K562 (cell line): ENCODE measurements around the gene TIMM50. TPM values are rescaled to one million over a fixed set of nuclear protein-coding genes. Genes with fewer than 3 reads are reported as not detected.

Experiments used
- ATAC-seq: fragments of 200-7000 bp; cut with Tn5 transposase; 3 replicates; pipeline ENCODE4 v1.9.1; 2020; ENCODE audit warnings: moderate library complexity
- BruUV-seq: library from RNA; stranded (reverse); fragments of 400-500 nt; replicated peaks from 2 replicates; lab custom pipeline; 2021; lab: Mats Ljungman, UMichigan
- CTCF ChIA-PET: fragments of 300-600 bp; formaldehyde crosslinking; extraction: SDS; loops from one replicate; lab custom pipeline; 2021; ENCODE audit warnings: low intra/inter-chr PET ratio; lab: Yijun Ruan, JAX
- POLR2A ChIA-PET: fragments of 300-600, 350-650 bp; sonication (Branson Sonifier 250); formaldehyde crosslinking; extraction: SDS; loops from one replicate; lab custom pipeline; 2021; ENCODE audit warnings: antibody characterized with exemption, inconsistent platforms; lab: Yijun Ruan, JAX
- DNase-seq, 4 experiments: peaks; one replicate each; pipeline versions ENCODE4 v3.0.0 to v3.0.0-alpha.2; 2011 to 2018; ENCODE audit warnings: low spot score in 3 of 4, mixed read lengths in 3 of 4; ENCODE audit errors: extremely low read depth in 1 of 4
- FAIRE-seq: peaks from 2 replicates; lab custom pipeline; 2011; peaks lifted over from hg19 to GRCh38; lab: Jason Lieb, UNC
- H2AFZ ChIP-seq: 2 replicates; pipeline ENCODE4 v1.6.0; 2011; ENCODE audit warnings: low read depth, low read length, control low read depth, inconsistent platforms
- H3K27ac ChIP-seq: fragments of 200-600 bp; 3 replicates; pipeline ENCODE4 v1.8.0; 2011; ENCODE audit warnings: low read depth, mild to moderate bottlenecking, control low read depth, inconsistent platforms, low read length, moderate library complexity, mixed read lengths; ENCODE audit errors: extremely low read depth
- H3K27me3 ChIP-seq, 2 experiments: fragments of 300-600 bp in 1 of 2; 2 replicates in 1 of 2; 3 replicates in 1 of 2; pipeline versions ENCODE4 v1.6.0 to v1.8.0; 2011; ENCODE audit warnings: inconsistent platforms in 2 of 2, low read length in 2 of 2, mild to moderate bottlenecking in 1 of 2, mixed read lengths in 1 of 2, moderate library complexity in 1 of 2; ENCODE audit not compliant: control insufficient read depth in 2 of 2, insufficient read depth in 2 of 2
- H3K36me3 ChIP-seq: fragments of 300-600 bp; 3 replicates; pipeline ENCODE4 v1.8.0; 2011; ENCODE audit warnings: mild to moderate bottlenecking, low read length, inconsistent platforms; ENCODE audit not compliant: control insufficient read depth, insufficient read depth
- H3K4me1 ChIP-seq, 2 experiments: fragments of 200-600 bp in 1 of 2; replicated peaks in 1 of 2; 2 replicates in 1 of 2; 3 replicates in 1 of 2; pipeline versions ENCODE4 v1.5.1 to v1.8.0; 2011; ENCODE audit warnings: inconsistent platforms in 2 of 2, low read length in 2 of 2, mild to moderate bottlenecking in 1 of 2, mixed read lengths in 1 of 2, moderate library complexity in 1 of 2; ENCODE audit not compliant: control insufficient read depth in 2 of 2, insufficient read depth in 2 of 2
- H3K4me2 ChIP-seq: 2 replicates; pipeline ENCODE4 v1.6.1; 2011; ENCODE audit warnings: low read length, control low read depth, inconsistent platforms, mixed read lengths; ENCODE audit not compliant: insufficient read depth
- H3K4me3 ChIP-seq: fragments of 200-600 bp; sonication (generic), shearing (Covaris generic); 2 replicates; pipeline ENCODE4 v1.5.1; 2016; ENCODE audit warnings: control low read depth, inconsistent platforms
- H3K79me2 ChIP-seq: fragments of 200-600 bp; 3 replicates; pipeline ENCODE4 v1.8.0; 2011; ENCODE audit warnings: low read length, inconsistent platforms; ENCODE audit not compliant: control insufficient read depth, insufficient read depth
- H3K9ac ChIP-seq, 2 experiments: 2 replicates each; pipeline versions ENCODE4 v1.6.0 to v1.6.1; 2011; ENCODE audit warnings: low read depth in 2 of 2, low read length in 2 of 2, control low read depth in 1 of 2, inconsistent platforms in 1 of 2, mild to moderate bottlenecking in 1 of 2, mixed read lengths in 1 of 2; ENCODE audit not compliant: insufficient read depth in 1 of 2
- H3K9me1 ChIP-seq: one replicate; pipeline ENCODE4 v1.6.0; 2011; ENCODE audit warnings: inconsistent platforms, mild to moderate bottlenecking, low read length, moderate library complexity; ENCODE audit not compliant: control insufficient read depth, insufficient read depth
- H3K9me3 ChIP-seq: replicated peaks from 2 replicates; pipeline ENCODE4 v1.5.1; 2011; ENCODE audit warnings: low read depth, low read length, inconsistent platforms; ENCODE audit not compliant: control insufficient read depth, insufficient read depth
- H4K20me1 ChIP-seq: replicated peaks from 2 replicates; pipeline ENCODE4 v1.6.1; 2011; ENCODE audit warnings: low read length, inconsistent platforms, mixed read lengths; ENCODE audit not compliant: control insufficient read depth, insufficient read depth
- BMI1 ChIP-seq: fragments of 150-350 bp; IDR thresholded peaks from 2 replicates; pipeline ENCODE4 v1.6.1; 2014; ENCODE audit warnings: low read length
- CCAR2 ChIP-seq: fragments of 200-400 bp; formaldehyde crosslinking; IDR thresholded peaks from 2 replicates; pipeline ENCODE4 v1.6.1; 2017; ENCODE audit warnings: mild to moderate bottlenecking, low read depth, low read length
- ELF2 ChIP-seq: fragments of 250-450 bp; sonication (Bioruptor Pico); IDR thresholded peaks from 2 replicates; pipeline ENCODE4 v1.5.0; 2021; ENCODE audit warnings: mild to moderate bottlenecking
- FOXM1 ChIP-seq, 2 experiments: fragments of 450-650 bp in 1 of 2; sonication (generic) in 1 of 2; formaldehyde crosslinking in 1 of 2; IDR thresholded peaks; 2 replicates each; pipeline versions ENCODE4 v1.6.1 to v1.9.0; 2017 to 2022; ENCODE audit warnings: low read depth in 2 of 2, mild to moderate bottlenecking in 2 of 2, missing genetic modification reagents in 1 of 2, moderate library complexity in 1 of 2
- HDAC6 ChIP-seq: IDR thresholded peaks from 2 replicates; pipeline ENCODE4 v1.6.1; 2012; ENCODE audit warnings: low read depth, mild to moderate bottlenecking, control low read depth, inconsistent platforms, low read length, moderate library complexity
- ILF3 ChIP-seq: fragments of 450-650 bp; IDR thresholded peaks from 2 replicates; pipeline ENCODE4 v1.6.1; 2018; ENCODE audit warnings: antibody characterized with exemption, mild to moderate bottlenecking, moderate library complexity, borderline replicate concordance
- MAZ ChIP-seq, 2 experiments: fragments of 450-650 bp in 1 of 2; sonication (generic) in 1 of 2; formaldehyde crosslinking; IDR thresholded peaks in 1 of 2; conservative IDR thresholded peaks in 1 of 2; 2 replicates each; pipeline versions ENCODE4 v1.4.0 to v1.5.0; 2020; ENCODE audit warnings: mild to moderate bottlenecking in 1 of 2, missing genetic modification reagents in 1 of 2
- NCOA4 ChIP-seq: fragments of 450-650 bp; IDR thresholded peaks from 2 replicates; pipeline ENCODE4 v1.6.1; 2018; ENCODE audit warnings: mild to moderate bottlenecking; ENCODE audit not compliant: partially characterized antibody
- NFRKB ChIP-seq: fragments of 450-650 bp; IDR thresholded peaks from 2 replicates; pipeline ENCODE4 v1.6.1; 2016; ENCODE audit warnings: low read depth
- RBM15 ChIP-seq: fragments of 200-400 bp; formaldehyde crosslinking; IDR thresholded peaks from 2 replicates; pipeline ENCODE4 v1.6.1; 2018; ENCODE audit warnings: mild to moderate bottlenecking, low read length, moderate library complexity; ENCODE audit not compliant: insufficient read depth
- SMAD1 ChIP-seq: fragments of 150-350 bp; IDR thresholded peaks from 2 replicates; pipeline ENCODE4 v1.6.1; 2014; ENCODE audit warnings: low read length, low read depth; ENCODE audit not compliant: partially characterized antibody
- YY1 ChIP-seq, 3 experiments: IDR thresholded peaks; 2 replicates each; pipeline ENCODE4 v1.6.1; 2011; ENCODE audit warnings: low read length in 2 of 3, mild to moderate bottlenecking in 2 of 3, moderate library complexity in 2 of 3, borderline replicate concordance in 1 of 3, control low read depth in 1 of 3, low read depth in 1 of 3; ENCODE audit not compliant: insufficient read depth in 3 of 3, insufficient replicate concordance in 2 of 3, control insufficient read depth in 1 of 3, insufficient read length in 1 of 3; ENCODE audit errors: extremely low read depth in 1 of 3
- ZNF133 ChIP-seq: fragments of 250-450 bp; sonication (Bioruptor Pico); IDR thresholded peaks from 2 replicates; pipeline ENCODE4 v1.4.0; 2020; ENCODE audit warnings: mild to moderate bottlenecking
- ZNF75A ChIP-seq: fragments of 450-650 bp; formaldehyde crosslinking; IDR thresholded peaks from 2 replicates; pipeline ENCODE4 v1.4.0; 2020; ENCODE audit warnings: mild to moderate bottlenecking
- ZNF76 ChIP-seq: fragments of 250-450 bp; sonication (Bioruptor Pico); IDR thresholded peaks from 2 replicates; pipeline ENCODE4 v1.4.0; 2020; ENCODE audit warnings: mild to moderate bottlenecking, moderate library complexity, borderline replicate concordance
- WGBS: fragments of 100-300 bp; shearing (Covaris generic); methylation state at CpG from one replicate; pipeline ENCODE4 v1.1.6; 2016; ENCODE audit warnings: low coverage, mixed read lengths; ENCODE audit not compliant: insufficient coverage; ENCODE audit errors: missing lambda C conversion rate; 5-methylcytosine and 5-hydroxymethylcytosine counted together
- in situ Hi-C: fragments of 300-500 bp; cut with MboI; formaldehyde crosslinking; loops from 4 replicates; pipeline ENCODE4 v1.15.0; 2018; ENCODE audit warnings: inconsistent platforms, mixed read lengths
- intact Hi-C: fragments of 100-400 bp; cut with micrococcal nuclease; formaldehyde crosslinking; loops from 2 replicates; pipeline ENCODE4 v1.14.2; 2022
- polyA plus RNA-seq, 8 experiments: library from polyadenylated mRNA; depleted of rRNA in 4 of 8; stranded (reverse) in 5 of 8; unstranded in 3 of 8; fragments of >200 nt; fragmentation: Nextera tagmentation in 2 of 8; fragmentation: Illumina TruSeq in 1 of 8; extraction: Ambion mirVana in 2 of 8; extraction: Trizol in 1 of 8; gene quantifications; 2 replicates each; pipeline versions ENCODE4 v1.2.1 to v1.2.3, GENCODE V29; 2011 to 2014; ENCODE audit warnings: inconsistent platforms in 1 of 8, missing spikeins in 1 of 8
- total RNA-seq, 7 experiments: library from RNA; depleted of rRNA in 6 of 7; stranded (reverse); fragments of >200 nt in 6 of 7; fragmentation: Illumina TruSeq in 2 of 7; extraction: Trizol in 2 of 7; gene quantifications; 2 replicates each; pipeline versions ENCODE4 v1.2.1 to v1.2.3, GENCODE V29; 2011 to 2021; ENCODE audit warnings: low replicate concordance in 1 of 7
- TF ChIP-seq, protein P1 (sequence below): sonication (generic); formaldehyde crosslinking; IDR thresholded peaks from 2 replicates; pipeline ENCODE4 v1.8.0; 2023; ENCODE audit warnings: mild to moderate bottlenecking, missing genetic modification reagents
- TF ChIP-seq, protein P2 (sequence below): fragments of 250-450 bp; sonication (Bioruptor Pico); IDR thresholded peaks from 2 replicates; pipeline ENCODE4 v1.8.0; 2021; ENCODE audit warnings: moderate library complexity, mild to moderate bottlenecking, inconsistent platforms

Gene TIMM50
- total and polyA plus RNA-seq, 9 of the 15 experiments (the other 6 are each of a cell fraction or from before 2014, with no cell fraction given), result 28.3 to 221 (median 170) TPM

DNA sequence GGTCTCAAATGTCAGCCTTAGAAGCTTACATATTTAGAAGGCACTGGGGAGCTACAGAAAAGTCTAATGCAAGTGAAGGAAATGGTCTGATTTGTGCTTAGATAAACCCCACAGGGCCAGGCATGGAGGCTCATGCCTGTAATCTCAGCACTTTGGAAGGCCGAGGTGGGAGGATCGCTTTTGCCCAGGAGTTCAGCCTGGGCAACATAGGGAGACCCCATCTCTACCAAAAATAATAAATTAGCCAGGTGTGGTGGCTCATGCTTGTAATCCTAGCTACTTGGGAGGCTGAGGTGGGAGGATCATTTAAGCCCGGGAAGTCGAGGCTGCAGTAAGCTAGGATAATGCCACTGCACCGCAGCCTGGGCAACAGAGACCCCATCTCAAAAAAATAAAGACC lies 15.4 kb downstream of the TIMM50 start:
- ChIA-PET POLR2A (interaction anchor here (0.6 to 1.2 kb wide), 2 partner anchors 15 to 78 kb away, joined by 3 read pairs; partner anchors contain the start of gene TIMM50), CTCF (no interaction called here)
- Histone ChIP-seq H3K27ac (no peak overlapping the region), H3K9me3 (no peaks in the 10 kb centered on the region), H3K4me2 (no peak overlapping the region), H3K4me1 (peaks cover 6 to 20% of the 10 kb centered on the region in 2 experiments; a peak in 4 of 5 replicates), H3K36me3 (peaks cover 12% of the 10 kb centered on the region; the same call in 1 of the 3 replicates), H3K4me3 (no peak overlapping the region), H2AFZ (no peak overlapping the region), H4K20me1 (no peaks in the 10 kb centered on the region), H3K79me2 (no peaks in the 10 kb centered on the region), H3K27me3 (no peaks in the 10 kb centered on the region), H3K9me1 (no peaks in the 10 kb centered on the region), H3K9ac (no peak overlapping the region)
- intact Hi-C loops, result loop anchor here (5.0 kb wide), 1 partner anchor 176 kb away; no protein-coding TSS in a partner anchor
- BruUV-seq, result no TSS peak
- DNase-seq (no peak), ATAC-seq (no peak), FAIRE-seq (no peak)
- WGBS, result 16% methylated on average over 5 of the region's 5 CpGs
- in situ Hi-C loops, result no loop called here
- TF ChIP-seq ZNF133 (no peak), MAZ (CRISPR knock-in tag; conservative IDR thresholded peaks at IDR 0.05 in 1 of 2, IDR thresholded peaks at IDR 0.05 in 1 of 2) (no peak), ELF2 (CRISPR knock-in tag) (no peak), YY1 (IDR thresholded peaks at IDR 0.05; ENCODE audit: borderline replicate concordance in 1 of 3, control insufficient read depth in 1 of 3, extremely low read depth in 1 of 3, insufficient read depth in 3 of 3, insufficient read length in 1 of 3, insufficient replicate concordance in 2 of 3, low read depth in 1 of 3, low read length in 2 of 3) (no peak), FOXM1 (IDR thresholded peaks at IDR 0.05; ENCODE audit: low read depth) (no peak), FOXM1 (CRISPR knock-in tag; IDR thresholded peaks at IDR 0.05; ENCODE audit: low read depth) (no peak), SMAD1 (no peak), ZNF76 (CRISPR knock-in tag) (no peak), RBM15 (no peak), BMI1 (no peak), NFRKB (no peak), NCOA4 (no peak), CCAR2 (no peak), HDAC6 (no peak), ILF3 (no peak), ZNF75A (no peak)
- TF ChIP-seq, protein P1, sequence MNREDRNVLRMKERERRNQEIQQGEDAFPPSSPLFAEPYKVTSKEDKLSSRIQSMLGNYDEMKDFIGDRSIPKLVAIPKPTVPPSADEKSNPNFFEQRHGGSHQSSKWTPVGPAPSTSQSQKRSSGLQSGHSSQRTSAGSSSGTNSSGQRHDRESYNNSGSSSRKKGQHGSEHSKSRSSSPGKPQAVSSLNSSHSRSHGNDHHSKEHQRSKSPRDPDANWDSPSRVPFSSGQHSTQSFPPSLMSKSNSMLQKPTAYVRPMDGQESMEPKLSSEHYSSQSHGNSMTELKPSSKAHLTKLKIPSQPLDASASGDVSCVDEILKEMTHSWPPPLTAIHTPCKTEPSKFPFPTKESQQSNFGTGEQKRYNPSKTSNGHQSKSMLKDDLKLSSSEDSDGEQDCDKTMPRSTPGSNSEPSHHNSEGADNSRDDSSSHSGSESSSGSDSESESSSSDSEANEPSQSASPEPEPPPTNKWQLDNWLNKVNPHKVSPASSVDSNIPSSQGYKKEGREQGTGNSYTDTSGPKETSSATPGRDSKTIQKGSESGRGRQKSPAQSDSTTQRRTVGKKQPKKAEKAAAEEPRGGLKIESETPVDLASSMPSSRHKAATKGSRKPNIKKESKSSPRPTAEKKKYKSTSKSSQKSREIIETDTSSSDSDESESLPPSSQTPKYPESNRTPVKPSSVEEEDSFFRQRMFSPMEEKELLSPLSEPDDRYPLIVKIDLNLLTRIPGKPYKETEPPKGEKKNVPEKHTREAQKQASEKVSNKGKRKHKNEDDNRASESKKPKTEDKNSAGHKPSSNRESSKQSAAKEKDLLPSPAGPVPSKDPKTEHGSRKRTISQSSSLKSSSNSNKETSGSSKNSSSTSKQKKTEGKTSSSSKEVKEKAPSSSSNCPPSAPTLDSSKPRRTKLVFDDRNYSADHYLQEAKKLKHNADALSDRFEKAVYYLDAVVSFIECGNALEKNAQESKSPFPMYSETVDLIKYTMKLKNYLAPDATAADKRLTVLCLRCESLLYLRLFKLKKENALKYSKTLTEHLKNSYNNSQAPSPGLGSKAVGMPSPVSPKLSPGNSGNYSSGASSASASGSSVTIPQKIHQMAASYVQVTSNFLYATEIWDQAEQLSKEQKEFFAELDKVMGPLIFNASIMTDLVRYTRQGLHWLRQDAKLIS (CRISPR knock-in tag), result no peak
- TF ChIP-seq, protein P2, sequence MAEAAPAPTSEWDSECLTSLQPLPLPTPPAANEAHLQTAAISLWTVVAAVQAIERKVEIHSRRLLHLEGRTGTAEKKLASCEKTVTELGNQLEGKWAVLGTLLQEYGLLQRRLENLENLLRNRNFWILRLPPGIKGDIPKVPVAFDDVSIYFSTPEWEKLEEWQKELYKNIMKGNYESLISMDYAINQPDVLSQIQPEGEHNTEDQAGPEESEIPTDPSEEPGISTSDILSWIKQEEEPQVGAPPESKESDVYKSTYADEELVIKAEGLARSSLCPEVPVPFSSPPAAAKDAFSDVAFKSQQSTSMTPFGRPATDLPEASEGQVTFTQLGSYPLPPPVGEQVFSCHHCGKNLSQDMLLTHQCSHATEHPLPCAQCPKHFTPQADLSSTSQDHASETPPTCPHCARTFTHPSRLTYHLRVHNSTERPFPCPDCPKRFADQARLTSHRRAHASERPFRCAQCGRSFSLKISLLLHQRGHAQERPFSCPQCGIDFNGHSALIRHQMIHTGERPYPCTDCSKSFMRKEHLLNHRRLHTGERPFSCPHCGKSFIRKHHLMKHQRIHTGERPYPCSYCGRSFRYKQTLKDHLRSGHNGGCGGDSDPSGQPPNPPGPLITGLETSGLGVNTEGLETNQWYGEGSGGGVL (CRISPR knock-in tag), result no peak
